SK-N-MC (cell line): Measurements from ENCODE around the gene SEC23IP.

ENCODE experiments used
- EZH2 ChIP-seq: fragments of 200-600 bp; sonication (generic); IDR thresholded peaks from one replicate; pipeline ENCODE4 v1.6.1; 2017; ENCODE audit warnings: antibody characterized with exemption
- FOXP2 ChIP-seq: optimal IDR thresholded peaks from 2 replicates; pipeline ENCODE3; 2011; ENCODE audit warnings: mild to moderate bottlenecking, moderate library complexity; ENCODE audit not compliant: insufficient read depth; ENCODE audit errors: extremely low read length, control extremely low read depth
- POLR2AphosphoS5 ChIP-seq: IDR thresholded peaks from 2 replicates; pipeline ENCODE4 v1.6.1; 2012; ENCODE audit warnings: mild to moderate bottlenecking, low read depth, low read length, borderline replicate concordance

GRCh38 chr10:119865699-119866240 is 26.8 kb upstream of the SEC23IP start:
- TF ChIP-seq POLR2AphosphoS5: no peak
- no peak for TF ChIP-seq EZH2
- TF ChIP-seq FOXP2: no peak
